Measurements from ENCODE around the gene CCDC185.

GRCh38 chr1:223401873-223402789 lies 8.9 kb downstream of the CCDC185 start:
- TF ChIP-seq KLF9 (tag by site-specific recombination; IDR thresholded peaks at IDR 0.05; ENCODE audit: low read depth) = no peak
- no peak for TF ChIP-seq CTCF (tag by site-specific recombination; IDR thresholded peaks at IDR 0.05)

Data from HEK293 (cell line).